Uterus (tissue), 4 donors: Measurements from ENCODE around the gene CATSPER3. TPM values are rescaled to one million over a fixed set of nuclear protein-coding genes. Genes with fewer than 3 reads are reported as not detected.

Experiments
- DNase-seq, 2 donors: peaks; one replicate each; pipeline ENCODE4 v3.0.0-alpha.2; 2019 to 2020
- H3K27ac ChIP-seq, 2 donors: fragments of 200-600 bp; sonication (generic); 1 replicate in 1 of 2; 2 replicates in 1 of 2; pipeline ENCODE4 v1.5.1; 2016 to 2018
- H3K27me3 ChIP-seq, 2 donors: fragments of 200-600 bp; sonication (generic); one replicate each; pipeline ENCODE4 v1.5.1; 2018 to 2019; ENCODE audit warnings: control low read depth in 1 of 2
- H3K36me3 ChIP-seq, 2 donors: fragments of 200-600 bp; sonication (generic); one replicate each; pipeline ENCODE4 v1.5.1; 2019; ENCODE audit warnings: control low read depth in 1 of 2
- H3K4me1 ChIP-seq, 2 donors: fragments of 200-600 bp; sonication (generic); one replicate each; pipeline ENCODE4 v1.5.1; 2018 to 2019; ENCODE audit warnings: control low read depth in 1 of 2
- H3K4me3 ChIP-seq, 2 donors: fragments of 200-600 bp; sonication (generic); 1 replicate in 1 of 2; 2 replicates in 1 of 2; pipeline ENCODE4 v1.5.1; 2018 to 2019; ENCODE audit warnings: mild to moderate bottlenecking in 1 of 2
- H3K9me3 ChIP-seq, 2 donors: fragments of 200-600 bp; sonication (generic); one replicate each; pipeline ENCODE4 v1.5.1; 2019; ENCODE audit warnings: control low read depth in 1 of 2
- POLR2A ChIP-seq, 2 donors: fragments of 450-650 bp; IDR thresholded peaks; one replicate each; pipeline ENCODE4 v1.6.1; 2016; ENCODE audit warnings: antibody characterized with exemption in 2 of 2, mild to moderate bottlenecking in 1 of 2, moderate library complexity in 1 of 2
- intact Hi-C: fragments of 100-400 bp; cut with DNase I; formaldehyde crosslinking; loops from one replicate; pipeline ENCODE4 v1.15.1; 2023; ENCODE audit warnings: low total_unique reads
- total RNA-seq, 4 donors: library from RNA; depleted of rRNA in 3 of 4; stranded (reverse); fragments of >200 nt in 3 of 4; gene quantifications; one replicate each; pipeline versions ENCODE4 v1.1.0 to v1.2.4, GENCODE V29; 2014 to 2023
- TF ChIP-seq, protein P1 (sequence below), 4 experiments: fragments of 200-600 bp in 2 of 4; fragments of 450-650 bp in 2 of 4; sonication (generic) in 2 of 4; IDR thresholded peaks; one replicate each; pipeline ENCODE4 v1.5.1; 2016 to 2019; ENCODE audit warnings: antibody characterized with exemption in 4 of 4, mild to moderate bottlenecking in 2 of 4, moderate library complexity in 1 of 4
- donor health status: DM: yes; HTN: yes; CAD: no.

The CATSPER3 gene
- total RNA-seq, 4 donors from 2014 or later: 0.48 to 2.7 TPM; not detected in 2

GRCh38 chr5:135037519-135038204 is 70.0 kb downstream of the CATSPER3 start:
- H3K9me3 ChIP-seq: no peaks in the 10 kb centered on the region
- H3K4me3 ChIP-seq: no peak overlapping the region
- peaks cover 28 to 55% of the 10 kb centered on the region in 2 donors for H3K27me3 ChIP-seq
- TF ChIP-seq, protein P1, sequence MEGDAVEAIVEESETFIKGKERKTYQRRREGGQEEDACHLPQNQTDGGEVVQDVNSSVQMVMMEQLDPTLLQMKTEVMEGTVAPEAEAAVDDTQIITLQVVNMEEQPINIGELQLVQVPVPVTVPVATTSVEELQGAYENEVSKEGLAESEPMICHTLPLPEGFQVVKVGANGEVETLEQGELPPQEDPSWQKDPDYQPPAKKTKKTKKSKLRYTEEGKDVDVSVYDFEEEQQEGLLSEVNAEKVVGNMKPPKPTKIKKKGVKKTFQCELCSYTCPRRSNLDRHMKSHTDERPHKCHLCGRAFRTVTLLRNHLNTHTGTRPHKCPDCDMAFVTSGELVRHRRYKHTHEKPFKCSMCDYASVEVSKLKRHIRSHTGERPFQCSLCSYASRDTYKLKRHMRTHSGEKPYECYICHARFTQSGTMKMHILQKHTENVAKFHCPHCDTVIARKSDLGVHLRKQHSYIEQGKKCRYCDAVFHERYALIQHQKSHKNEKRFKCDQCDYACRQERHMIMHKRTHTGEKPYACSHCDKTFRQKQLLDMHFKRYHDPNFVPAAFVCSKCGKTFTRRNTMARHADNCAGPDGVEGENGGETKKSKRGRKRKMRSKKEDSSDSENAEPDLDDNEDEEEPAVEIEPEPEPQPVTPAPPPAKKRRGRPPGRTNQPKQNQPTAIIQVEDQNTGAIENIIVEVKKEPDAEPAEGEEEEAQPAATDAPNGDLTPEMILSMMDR (IDR thresholded peaks at IDR 0.05): no peak
- no peak for TF ChIP-seq POLR2A (IDR thresholded peaks at IDR 0.05)
- no peak for DNase-seq
- H3K36me3 ChIP-seq: no peaks in the 10 kb centered on the region
- H3K27ac ChIP-seq: no peak overlapping the region
- intact Hi-C loops: no loop called here
- H3K4me1 ChIP-seq: peaks cover 0 to 32% of the 10 kb centered on the region in 2 donors

GRCh38 chr5:135038205-135038812 is 70.6 kb downstream of the CATSPER3 start:
- Histone ChIP-seq H3K36me3 (no peaks in the 10 kb centered on the region), H3K27me3 (peaks cover 28 to 49% of the 10 kb centered on the region in 2 donors), H3K27ac (no peak overlapping the region), H3K4me1 (peaks cover 0 to 25% of the 10 kb centered on the region in 2 donors), H3K4me3 (no peak overlapping the region), H3K9me3 (no peaks in the 10 kb centered on the region)
- no peak for DNase-seq
- TF ChIP-seq, protein P1 (IDR thresholded peaks at IDR 0.05): no peak
- TF ChIP-seq POLR2A (IDR thresholded peaks at IDR 0.05): no peak
- intact Hi-C loops: no loop called here

DNA sequence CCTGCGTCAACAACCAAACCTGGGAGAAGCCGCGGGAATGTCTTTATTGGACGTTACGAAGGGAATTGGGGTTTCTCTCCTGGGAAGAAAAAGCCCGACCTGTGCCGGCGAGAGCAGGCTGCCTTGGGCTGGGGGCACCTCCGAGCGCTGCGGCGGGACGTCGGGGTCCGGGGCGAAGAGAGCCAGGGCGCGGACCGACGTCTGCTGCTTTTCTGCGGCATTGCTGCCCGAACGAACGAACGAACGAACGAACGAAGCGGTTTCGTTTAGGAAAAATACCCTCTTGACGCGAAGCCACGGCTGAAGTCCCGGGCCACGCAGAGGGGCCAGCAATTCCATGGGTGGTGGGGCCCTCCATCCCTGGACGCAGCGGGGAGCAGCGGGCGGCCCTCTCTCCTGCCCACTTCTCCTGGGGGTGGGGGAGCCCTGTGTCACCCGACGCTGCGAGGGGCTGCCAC is 71.1 kb downstream of the CATSPER3 start:
- no peak for DNase-seq
- Histone ChIP-seq H3K4me3 (no peak overlapping the region), H3K27me3 (peaks cover 28 to 47% of the 10 kb centered on the region in 2 donors), H3K9me3 (no peaks in the 10 kb centered on the region), H3K36me3 (no peaks in the 10 kb centered on the region), H3K27ac (no peak overlapping the region), H3K4me1 (peaks cover 0 to 20% of the 10 kb centered on the region in 2 donors)
- no peak for TF ChIP-seq POLR2A (IDR thresholded peaks at IDR 0.05)
- TF ChIP-seq, protein P1 (IDR thresholded peaks at IDR 0.05): no peak
- intact Hi-C loops: no loop called here

- Histone ChIP-seq H3K27ac (no peak overlapping the region), H3K4me1 (peaks cover 0 to 16% of the 10 kb centered on the region in 2 donors), H3K4me3 (no peak overlapping the region), H3K9me3 (no peaks in the 10 kb centered on the region), H3K36me3 (no peaks in the 10 kb centered on the region), H3K27me3 (peaks cover 28 to 47% of the 10 kb centered on the region in 2 donors)
- TF ChIP-seq POLR2A (IDR thresholded peaks at IDR 0.05): no peak
- TF ChIP-seq, protein P1 (IDR thresholded peaks at IDR 0.05): no peak
- intact Hi-C loops: no loop called here
- DNase-seq: no peak
Measured at GRCh38 chr5:135039271-135040033, 71.7 kb downstream of the CATSPER3 start.

- Histone ChIP-seq H3K27ac (no peak overlapping the region), H3K27me3 (peaks cover 28 to 47% of the 10 kb centered on the region in 2 donors), H3K4me1 (peaks cover 0 to 16% of the 10 kb centered on the region in 2 donors), H3K36me3 (no peaks in the 10 kb centered on the region), H3K4me3 (no peak overlapping the region), H3K9me3 (no peaks in the 10 kb centered on the region)
- intact Hi-C loops: no loop called here
- TF ChIP-seq POLR2A (IDR thresholded peaks at IDR 0.05): no peak
- TF ChIP-seq, protein P1 (IDR thresholded peaks at IDR 0.05): no peak
- DNase-seq: no peak
Measured at GRCh38 chr5:135040034-135040332, 72.3 kb downstream of the CATSPER3 start.
